NCI-H1092 (cell line): ENCODE measurements around the gene PCNA.

Experiments
- DNase-seq: peaks from one replicate; lab custom pipeline; 2025; lab: John Stamatoyannopoulos, UW

PCNA gene

DNA sequence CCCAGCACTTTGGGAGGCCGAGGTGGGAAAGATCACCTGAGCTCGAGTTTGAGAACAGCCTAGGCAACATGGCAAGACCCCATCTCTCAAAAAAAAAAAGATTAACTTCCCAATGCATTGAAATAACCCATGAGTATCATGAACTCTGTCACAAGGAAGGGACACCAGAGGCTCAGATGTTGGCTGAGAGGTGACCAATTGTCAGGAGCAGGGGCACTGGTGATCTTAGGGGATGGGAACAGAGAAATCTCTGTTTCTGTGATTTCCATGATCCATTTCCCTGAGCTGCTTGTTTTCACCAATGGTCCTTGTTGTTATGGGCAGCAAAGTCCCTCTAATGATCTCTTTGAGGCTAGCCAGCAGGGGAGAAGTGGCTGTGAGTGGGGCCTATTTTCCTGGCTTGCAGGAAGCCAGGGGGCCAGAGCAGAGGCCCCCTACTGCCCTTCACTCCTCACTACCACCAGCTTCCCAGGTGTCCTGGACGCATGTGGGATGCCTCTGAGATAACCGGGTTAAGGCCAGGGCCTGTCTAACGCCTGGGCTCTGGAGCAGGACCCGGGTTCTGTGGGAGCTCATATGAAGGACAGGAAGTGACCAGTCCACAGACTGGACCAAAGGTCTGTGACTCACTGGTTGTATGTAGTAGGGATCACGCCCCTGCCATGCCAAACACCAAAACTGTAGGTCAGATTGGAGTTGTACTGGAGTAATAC, 54.4 kb downstream of the PCNA start:
- DNase-seq = no peak
